A549 (cell line): ENCODE results near the gene NPAS2.

Source experiments
- CEBPB ChIP-seq, 2 experiments: fragments of >200 bp in 1 of 2; sonication (Bioruptor Twin) in 1 of 2; formaldehyde crosslinking in 1 of 2; IDR thresholded peaks; 2 replicates each; pipeline ENCODE4 v1.6.1; 2012 to 2016
- CHD4 ChIP-seq: fragments of 200-600 bp; sonication (generic); IDR thresholded peaks from 2 replicates; pipeline ENCODE4 v1.6.1; 2016; ENCODE audit warnings: antibody characterized with exemption, mild to moderate bottlenecking, borderline replicate concordance
- HDAC2 ChIP-seq: fragments of 200-600 bp; sonication (generic); IDR thresholded peaks from 2 replicates; pipeline ENCODE4 v1.6.1; 2016
- POLR2AphosphoS2 ChIP-seq: conservative IDR thresholded peaks from 2 replicates; pipeline ENCODE4 v1.6.1; 2012; ENCODE audit warnings: low read length, improper control_type of control experiment, inconsistent platforms
- RCOR1 ChIP-seq: fragments of 150-350 bp; IDR thresholded peaks from 2 replicates; pipeline ENCODE4 v1.6.1; 2014; ENCODE audit warnings: antibody characterized with exemption, low read length, low read depth
- REST ChIP-seq: fragments of 200-600 bp; sonication (generic); IDR thresholded peaks from 2 replicates; pipeline ENCODE4 v1.6.1; 2016; ENCODE audit warnings: antibody characterized with exemption, mild to moderate bottlenecking, moderate library complexity
- TF ChIP-seq, protein P1 (sequence below): fragments of >200 bp; sonication (Bioruptor Twin); formaldehyde crosslinking; IDR thresholded peaks from 3 replicates; pipeline ENCODE4 v1.5.1; 2016
- TF ChIP-seq, protein P2 (sequence below): fragments of 150-350 bp; IDR thresholded peaks from 2 replicates; pipeline ENCODE4 v1.6.1; 2014; ENCODE audit warnings: low read depth, mild to moderate bottlenecking, low read length

DNA sequence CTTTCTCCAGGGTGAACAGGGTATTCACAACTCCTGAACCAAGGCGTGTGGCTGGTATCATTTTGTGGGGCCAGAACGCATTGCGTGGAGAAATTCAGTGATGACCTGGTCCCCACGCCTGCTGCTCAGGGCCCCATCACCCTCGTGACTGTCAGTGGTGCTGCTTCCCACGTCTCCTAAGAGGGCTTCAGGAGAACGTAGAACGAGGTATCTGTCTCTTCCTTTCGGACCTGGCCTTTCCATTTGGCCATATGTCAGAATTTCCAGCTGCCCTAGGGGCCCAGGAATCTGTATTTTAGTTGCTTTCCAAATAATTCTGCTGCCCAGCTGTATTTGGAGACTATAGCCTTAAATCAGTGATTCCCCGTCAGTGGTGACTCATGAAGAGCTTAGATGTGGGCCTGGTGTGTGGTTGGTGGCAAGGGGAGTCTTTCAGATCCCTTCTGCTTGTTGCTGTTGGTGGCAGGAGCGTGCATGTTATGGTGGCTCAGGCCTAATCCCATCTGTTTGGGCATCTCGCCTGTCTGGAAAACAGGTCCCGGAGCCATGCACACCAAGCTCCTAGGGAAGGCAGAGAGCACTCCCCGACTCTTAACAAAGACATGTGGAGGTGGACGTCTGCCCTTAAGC is 56.4 kb downstream of the NPAS2 start:
- TF ChIP-seq, protein P1, sequence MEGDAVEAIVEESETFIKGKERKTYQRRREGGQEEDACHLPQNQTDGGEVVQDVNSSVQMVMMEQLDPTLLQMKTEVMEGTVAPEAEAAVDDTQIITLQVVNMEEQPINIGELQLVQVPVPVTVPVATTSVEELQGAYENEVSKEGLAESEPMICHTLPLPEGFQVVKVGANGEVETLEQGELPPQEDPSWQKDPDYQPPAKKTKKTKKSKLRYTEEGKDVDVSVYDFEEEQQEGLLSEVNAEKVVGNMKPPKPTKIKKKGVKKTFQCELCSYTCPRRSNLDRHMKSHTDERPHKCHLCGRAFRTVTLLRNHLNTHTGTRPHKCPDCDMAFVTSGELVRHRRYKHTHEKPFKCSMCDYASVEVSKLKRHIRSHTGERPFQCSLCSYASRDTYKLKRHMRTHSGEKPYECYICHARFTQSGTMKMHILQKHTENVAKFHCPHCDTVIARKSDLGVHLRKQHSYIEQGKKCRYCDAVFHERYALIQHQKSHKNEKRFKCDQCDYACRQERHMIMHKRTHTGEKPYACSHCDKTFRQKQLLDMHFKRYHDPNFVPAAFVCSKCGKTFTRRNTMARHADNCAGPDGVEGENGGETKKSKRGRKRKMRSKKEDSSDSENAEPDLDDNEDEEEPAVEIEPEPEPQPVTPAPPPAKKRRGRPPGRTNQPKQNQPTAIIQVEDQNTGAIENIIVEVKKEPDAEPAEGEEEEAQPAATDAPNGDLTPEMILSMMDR, result no peak
- TF ChIP-seq RCOR1 (no peak), HDAC2 (no peak), CEBPB (IDR thresholded peaks at IDR 0.05) (no peak), CHD4 (no peak), REST (no peak), POLR2AphosphoS2 (no peak)
- TF ChIP-seq, protein P2, sequence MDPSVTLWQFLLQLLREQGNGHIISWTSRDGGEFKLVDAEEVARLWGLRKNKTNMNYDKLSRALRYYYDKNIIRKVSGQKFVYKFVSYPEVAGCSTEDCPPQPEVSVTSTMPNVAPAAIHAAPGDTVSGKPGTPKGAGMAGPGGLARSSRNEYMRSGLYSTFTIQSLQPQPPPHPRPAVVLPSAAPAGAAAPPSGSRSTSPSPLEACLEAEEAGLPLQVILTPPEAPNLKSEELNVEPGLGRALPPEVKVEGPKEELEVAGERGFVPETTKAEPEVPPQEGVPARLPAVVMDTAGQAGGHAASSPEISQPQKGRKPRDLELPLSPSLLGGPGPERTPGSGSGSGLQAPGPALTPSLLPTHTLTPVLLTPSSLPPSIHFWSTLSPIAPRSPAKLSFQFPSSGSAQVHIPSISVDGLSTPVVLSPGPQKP, result no peak
